Mesothelial cell of epicardium (in vitro differentiated cells): Measurements from ENCODE around the gene NFAM1. TPM values are rescaled to one million over a fixed set of nuclear protein-coding genes. Genes with fewer than 3 reads are reported as not detected.

Experiments
- DNase-seq, 2 experiments: peaks; one replicate each; pipeline ENCODE4 v3.0.0; 2021; ENCODE audit warnings: low spot score in 2 of 2; ENCODE audit not compliant: unreplicated experiment in 2 of 2
- H3K27ac Mint-ChIP-seq: 2 replicates; pipeline ENCODE4 v1.8.0; 2021; ENCODE audit warnings: mixed read lengths
- H3K27me3 Mint-ChIP-seq: 2 replicates; pipeline ENCODE4 v1.8.0; 2021; ENCODE audit warnings: low read depth, mixed read lengths
- H3K36me3 Mint-ChIP-seq: 2 replicates; pipeline ENCODE4 v1.8.0; 2021; ENCODE audit warnings: mixed read lengths
- H3K4me1 Mint-ChIP-seq: 2 replicates; pipeline ENCODE4 v1.8.0; 2021; ENCODE audit warnings: mixed read lengths
- H3K4me3 Mint-ChIP-seq: 2 replicates; pipeline ENCODE4 v1.8.0; 2021; ENCODE audit warnings: mild to moderate bottlenecking, moderate library complexity, mixed read lengths
- H3K9me3 Mint-ChIP-seq: 2 replicates; pipeline ENCODE4 v1.8.0; 2021; ENCODE audit warnings: mixed read lengths
- CTCF ChIP-seq: fragments of 200-600 bp; sonication (generic); IDR thresholded peaks from one replicate; pipeline ENCODE4 v1.5.0; 2021; ENCODE audit warnings: antibody characterized with exemption; ENCODE audit not compliant: unreplicated experiment
- total RNA-seq: library from RNA; stranded (reverse); gene quantifications from 3 replicates; pipeline ENCODE4 v1.2.1, GENCODE V29; 2021

NFAM1 gene
- total RNA-seq, 1 donor from 2014 or later = 0.34 TPM

- Mint-ChIP-seq H3K4me1 (peaks cover 41% of the 10 kb centered on the region), H3K9me3 (no peaks in the 10 kb centered on the region), H3K27me3 (peaks cover 7% of the 10 kb centered on the region), H3K27ac (no peak overlapping the region), H3K4me3 (no peak overlapping the region), H3K36me3 (no peaks in the 10 kb centered on the region)
- TF ChIP-seq CTCF = no peak
- DNase-seq = no peak
Observed at GRCh38 chr22:42428025-42428424, 4.2 kb downstream of the NFAM1 start.

- Mint-ChIP-seq H3K4me1 (peaks cover 41% of the 10 kb centered on the region), H3K27me3 (peaks cover 7% of the 10 kb centered on the region), H3K9me3 (no peaks in the 10 kb centered on the region)
Observed at GRCh38 chr22:42427167-42427566, 5.0 kb downstream of the NFAM1 start.

GRCh38 chr22:42425989-42426355 lies 6.2 kb downstream of the NFAM1 start:
- H3K27me3 Mint-ChIP-seq = peaks cover 3% of the 10 kb centered on the region
- TF ChIP-seq CTCF = no peak
- H3K36me3 Mint-ChIP-seq = no peaks in the 10 kb centered on the region

More at GRCh38 chr22:42427167-42427566, 5.0 kb downstream of the NFAM1 start:
- peak overlapping the region; percentile 4 for H3K27ac Mint-ChIP-seq
- TF ChIP-seq CTCF = no peak
- no peaks in the 10 kb centered on the region for H3K36me3 Mint-ChIP-seq
- no peak overlapping the region for H3K4me3 Mint-ChIP-seq
- DNase-seq = no peak

GRCh38 chr22:42425337-42425988 lies 6.7 kb downstream of the NFAM1 start:
- Mint-ChIP-seq H3K9me3 (no peaks in the 10 kb centered on the region), H3K4me1 (peaks cover 30% of the 10 kb centered on the region), H3K27me3 (no peaks in the 10 kb centered on the region), H3K27ac (peak overlapping the region; percentile 10), H3K36me3 (no peaks in the 10 kb centered on the region), H3K4me3 (no peak overlapping the region)
- DNase-seq = no peak
- TF ChIP-seq CTCF = no peak

More at GRCh38 chr22:42425989-42426355, 6.2 kb downstream of the NFAM1 start:
- peaks cover 35% of the 10 kb centered on the region for H3K4me1 Mint-ChIP-seq
- no peak overlapping the region for H3K4me3 Mint-ChIP-seq
- no peaks in the 10 kb centered on the region for H3K9me3 Mint-ChIP-seq
- H3K27ac Mint-ChIP-seq = peak overlapping the region; percentile 10
- no peak for DNase-seq

GRCh38 chr22:42419243-42419881 lies 12.8 kb downstream of the NFAM1 start:
- no peaks in the 10 kb centered on the region for H3K27me3 Mint-ChIP-seq
- no peak overlapping the region for H3K4me3 Mint-ChIP-seq
- no peak for DNase-seq
- H3K36me3 Mint-ChIP-seq = no peaks in the 10 kb centered on the region
- H3K4me1 Mint-ChIP-seq = peaks cover 17% of the 10 kb centered on the region
- no peaks in the 10 kb centered on the region for H3K9me3 Mint-ChIP-seq
- peak overlapping the region; percentile 9 for H3K27ac Mint-ChIP-seq
- TF ChIP-seq CTCF = no peak
